Duodenal mucosa (tissue), 2 donors: ENCODE data around the gene CCIN.

Experiments used
- H3K27ac ChIP-seq: one replicate; pipeline ENCODE4 v1.7.0; 2013; ENCODE audit warnings: low read depth, low read length
- H3K27me3 ChIP-seq, 2 donors: one replicate each; pipeline ENCODE4 v1.7.0; 2013; ENCODE audit warnings: low read length in 2 of 2, control low read depth in 1 of 2; ENCODE audit not compliant: insufficient read depth in 2 of 2, control insufficient read depth in 1 of 2
- H3K36me3 ChIP-seq, 2 donors: one replicate each; pipeline ENCODE4 v1.7.0; 2013; ENCODE audit warnings: low read length in 2 of 2, control low read depth in 1 of 2; ENCODE audit not compliant: insufficient read depth in 2 of 2, control insufficient read depth in 1 of 2
- H3K4me1 ChIP-seq, 2 donors: one replicate each; pipeline ENCODE4 v1.7.0; 2013; ENCODE audit warnings: low read length in 2 of 2, control low read depth in 1 of 2; ENCODE audit not compliant: insufficient read depth in 2 of 2, control insufficient read depth in 1 of 2
- H3K4me3 ChIP-seq, 2 donors: one replicate each; pipeline ENCODE4 v1.7.0; 2013; ENCODE audit warnings: low read length in 2 of 2, low read depth in 1 of 2
- H3K9ac ChIP-seq, 2 donors: one replicate each; pipeline ENCODE4 v1.7.0; 2013; ENCODE audit warnings: low read length in 2 of 2, low read depth in 1 of 2
- H3K9me3 ChIP-seq, 2 donors: one replicate each; pipeline ENCODE4 v1.7.0; 2013; ENCODE audit warnings: low read length in 2 of 2, control low read depth in 1 of 2; ENCODE audit not compliant: control insufficient read depth in 1 of 2

The CCIN gene

GRCh38 chr9:36204906-36205547 lies 35.8 kb downstream of the CCIN start:
- Histone ChIP-seq H3K4me1 (peaks cover 0 to 3% of the 10 kb centered on the region in 2 donors), H3K9me3 (no peaks in the 10 kb centered on the region), H3K27me3 (no peaks in the 10 kb centered on the region), H3K27ac (no peak overlapping the region), H3K9ac (no peak overlapping the region), H3K36me3 (peaks cover 71 to 98% of the 10 kb centered on the region in 2 donors), H3K4me3 (no peak overlapping the region)

GRCh38 chr9:36207016-36207415 lies 37.8 kb downstream of the CCIN start:
- H3K4me3 ChIP-seq, result no peak overlapping the region
- H3K27ac ChIP-seq, result no peak overlapping the region
- H3K27me3 ChIP-seq, result no peaks in the 10 kb centered on the region
- H3K4me1 ChIP-seq, result peaks cover 0 to 3% of the 10 kb centered on the region in 2 donors
- no peaks in the 10 kb centered on the region for H3K9me3 ChIP-seq
- peaks cover 70 to 99% of the 10 kb centered on the region in 2 donors for H3K36me3 ChIP-seq
- H3K9ac ChIP-seq, result no peak overlapping the region

- no peak overlapping the region for H3K27ac ChIP-seq
- H3K4me1 ChIP-seq, result peaks cover 0 to 3% of the 10 kb centered on the region in 2 donors
- no peaks in the 10 kb centered on the region for H3K9me3 ChIP-seq
- no peak overlapping the region for H3K4me3 ChIP-seq
- no peak overlapping the region for H3K9ac ChIP-seq
- H3K27me3 ChIP-seq, result no peaks in the 10 kb centered on the region
- peaks cover 71 to 99% of the 10 kb centered on the region in 2 donors for H3K36me3 ChIP-seq
Observed at GRCh38 chr9:36207546-36208012, 38.4 kb downstream of the CCIN start.

- H3K27me3 ChIP-seq, result no peaks in the 10 kb centered on the region
- H3K4me1 ChIP-seq, result peaks cover 0 to 3% of the 10 kb centered on the region in 2 donors
- H3K4me3 ChIP-seq, result no peak overlapping the region
- H3K36me3 ChIP-seq, result peaks cover 69 to 98% of the 10 kb centered on the region in 2 donors
- no peak overlapping the region for H3K27ac ChIP-seq
- H3K9me3 ChIP-seq, result no peaks in the 10 kb centered on the region
- no peak overlapping the region for H3K9ac ChIP-seq
Observed at GRCh38 chr9:36208521-36209253, 39.5 kb downstream of the CCIN start.

- no peaks in the 10 kb centered on the region for H3K27me3 ChIP-seq
- peaks cover 0 to 3% of the 10 kb centered on the region in 2 donors for H3K4me1 ChIP-seq
- H3K27ac ChIP-seq, result no peak overlapping the region
- H3K4me3 ChIP-seq, result no peak overlapping the region
- H3K36me3 ChIP-seq, result peaks cover 51 to 87% of the 10 kb centered on the region in 2 donors
- H3K9ac ChIP-seq, result no peak overlapping the region
- no peaks in the 10 kb centered on the region for H3K9me3 ChIP-seq
Observed at GRCh38 chr9:36210722-36211121, 41.5 kb downstream of the CCIN start.

DNA sequence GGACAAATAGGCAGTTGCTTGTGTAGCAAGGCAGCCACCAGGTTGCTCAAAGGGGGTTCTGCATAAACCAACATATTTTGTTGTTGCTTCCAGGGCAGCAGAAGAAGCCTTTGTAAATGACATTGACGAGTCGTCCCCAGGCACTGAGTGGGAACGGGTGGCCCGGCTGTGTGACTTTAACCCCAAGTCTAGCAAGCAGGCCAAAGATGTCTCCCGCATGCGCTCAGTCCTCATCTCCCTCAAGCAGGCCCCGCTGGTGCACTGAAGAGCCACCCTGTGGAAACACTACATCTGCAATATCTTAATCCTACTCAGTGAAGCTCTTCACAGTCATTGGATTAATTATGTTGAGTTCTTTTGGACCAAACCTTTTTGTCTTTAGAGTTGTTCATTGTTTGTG lies 42.3 kb downstream of the CCIN start:
- H3K4me1 ChIP-seq, result peaks cover 0 to 3% of the 10 kb centered on the region in 2 donors

GRCh38 chr9:36213387-36213786 lies 44.2 kb downstream of the CCIN start:
- H3K4me3 ChIP-seq, result no peak overlapping the region
- no peaks in the 10 kb centered on the region for H3K4me1 ChIP-seq
- no peak overlapping the region for H3K9ac ChIP-seq
- peaks cover 35 to 81% of the 10 kb centered on the region in 2 donors for H3K36me3 ChIP-seq
- no peak overlapping the region for H3K27ac ChIP-seq
- no peaks in the 10 kb centered on the region for H3K27me3 ChIP-seq
- H3K9me3 ChIP-seq, result no peaks in the 10 kb centered on the region

More for the DNA sequence above, 42.3 kb downstream of the CCIN start:
- Histone ChIP-seq H3K27ac (no peak overlapping the region), H3K9ac (no peak overlapping the region), H3K36me3 (peaks cover 46 to 84% of the 10 kb centered on the region in 2 donors), H3K4me3 (no peak overlapping the region), H3K27me3 (no peaks in the 10 kb centered on the region), H3K9me3 (no peaks in the 10 kb centered on the region)

DNA sequence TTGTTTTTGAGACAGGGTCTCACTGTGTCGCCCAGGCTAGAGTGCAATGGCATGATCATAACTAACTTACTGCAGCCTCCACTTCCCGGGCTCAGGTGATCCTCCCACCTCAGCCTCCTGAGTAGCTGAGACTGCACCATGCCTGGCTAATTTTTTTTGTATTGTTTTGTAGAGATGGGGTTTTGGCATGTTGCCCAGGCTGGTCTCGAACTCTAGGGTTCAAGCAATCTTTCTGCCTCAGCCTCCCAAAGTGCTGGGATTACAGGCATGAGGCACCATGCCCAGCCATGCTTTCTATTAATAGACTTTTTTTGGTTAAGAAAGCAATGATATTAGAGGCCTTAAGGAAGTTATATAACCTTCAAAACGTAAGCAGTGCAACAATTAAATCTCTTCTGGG lies 44.8 kb downstream of the CCIN start:
- H3K36me3 ChIP-seq, result peaks cover 29 to 81% of the 10 kb centered on the region in 2 donors
- H3K9me3 ChIP-seq, result no peaks in the 10 kb centered on the region
- no peaks in the 10 kb centered on the region for H3K27me3 ChIP-seq
- no peak overlapping the region for H3K4me3 ChIP-seq
- no peak overlapping the region for H3K9ac ChIP-seq
- no peaks in the 10 kb centered on the region for H3K4me1 ChIP-seq
- no peak overlapping the region for H3K27ac ChIP-seq

GRCh38 chr9:36214571-36214970 lies 45.4 kb downstream of the CCIN start:
- no peaks in the 10 kb centered on the region for H3K4me1 ChIP-seq
- peaks cover 29 to 81% of the 10 kb centered on the region in 2 donors for H3K36me3 ChIP-seq
- H3K4me3 ChIP-seq, result no peak overlapping the region
- no peaks in the 10 kb centered on the region for H3K9me3 ChIP-seq
- no peak overlapping the region for H3K9ac ChIP-seq
- no peaks in the 10 kb centered on the region for H3K27me3 ChIP-seq
- no peak overlapping the region for H3K27ac ChIP-seq

GRCh38 chr9:36217256-36217968 lies 48.2 kb downstream of the CCIN start:
- Histone ChIP-seq H3K4me1 (no peaks in the 10 kb centered on the region), H3K36me3 (peaks cover 22 to 77% of the 10 kb centered on the region in 2 donors), H3K4me3 (no peak overlapping the region), H3K9ac (no peak overlapping the region), H3K27ac (no peak overlapping the region), H3K27me3 (no peaks in the 10 kb centered on the region), H3K9me3 (peaks cover 0 to 1% of the 10 kb centered on the region in 2 donors)
